HG02981 (cell line): ENCODE measurements around the gene SIAH3.

Source experiments
- ATAC-seq: cut with Tn5 transposase; IDR thresholded peaks from one replicate; pipeline ENCODE4 v1.9.1; 2021; ENCODE audit warnings: mild to moderate bottlenecking, moderate library complexity; ENCODE audit not compliant: unreplicated experiment

Gene SIAH3

GRCh38 chr13:45823583-45823982, 28.0 kb downstream of the SIAH3 start:
- no peak for ATAC-seq

DNA sequence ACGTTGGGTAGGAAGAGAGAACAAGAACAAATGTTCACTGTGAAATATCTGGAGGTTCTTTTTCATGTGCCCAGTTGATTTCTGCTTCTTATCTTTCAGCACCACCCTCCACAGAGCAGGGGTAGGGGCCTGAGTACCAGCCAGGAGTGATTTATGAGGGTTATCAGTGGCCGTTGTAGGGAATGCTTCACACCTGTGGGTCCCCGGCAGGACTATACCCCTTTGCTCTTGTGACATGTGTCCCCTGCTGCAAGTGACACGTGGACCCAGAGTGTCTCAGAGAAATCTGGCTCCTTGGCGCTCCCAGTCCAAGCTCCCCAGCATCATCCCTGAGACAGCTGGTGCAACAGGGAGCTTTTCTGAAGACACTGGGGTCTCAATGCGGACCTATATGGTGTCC, 29.7 kb downstream of the SIAH3 start:
- ATAC-seq = no peak

DNA sequence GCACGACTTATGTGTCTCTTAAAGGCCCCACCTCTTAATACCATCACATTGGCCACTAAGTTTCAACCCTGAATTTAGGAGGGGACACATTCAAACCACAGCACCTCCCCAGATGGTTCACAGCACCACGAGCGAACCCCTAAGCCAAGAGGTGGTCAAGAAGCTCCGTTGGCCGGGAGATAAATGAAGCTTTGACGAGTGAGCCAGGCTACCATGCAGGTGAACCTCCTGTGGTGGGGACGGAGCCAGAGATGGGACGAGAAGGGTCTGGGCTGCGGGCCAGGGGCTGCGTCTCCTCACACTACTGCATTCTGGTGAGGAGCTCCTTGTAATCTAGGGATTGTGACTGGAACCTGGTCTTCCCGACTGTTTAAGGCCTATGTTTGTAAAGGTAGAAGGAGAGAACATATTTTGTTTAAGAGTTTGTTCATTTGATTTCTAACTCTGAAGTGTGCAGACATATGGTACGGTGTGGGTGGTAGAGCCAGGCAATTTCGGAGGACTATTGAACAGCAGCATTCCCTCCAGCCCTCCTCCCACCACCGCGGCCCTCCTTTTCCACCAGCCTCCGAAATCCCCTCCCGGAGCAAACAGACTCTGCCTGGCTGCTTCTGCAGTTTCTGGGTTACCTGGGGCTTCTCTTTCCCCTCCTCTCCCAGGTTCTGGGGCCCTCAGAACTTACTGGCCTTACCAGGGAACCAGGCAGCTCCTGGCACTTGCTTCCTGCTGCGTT, 31.3 kb downstream of the SIAH3 start:
- no peak for ATAC-seq

DNA sequence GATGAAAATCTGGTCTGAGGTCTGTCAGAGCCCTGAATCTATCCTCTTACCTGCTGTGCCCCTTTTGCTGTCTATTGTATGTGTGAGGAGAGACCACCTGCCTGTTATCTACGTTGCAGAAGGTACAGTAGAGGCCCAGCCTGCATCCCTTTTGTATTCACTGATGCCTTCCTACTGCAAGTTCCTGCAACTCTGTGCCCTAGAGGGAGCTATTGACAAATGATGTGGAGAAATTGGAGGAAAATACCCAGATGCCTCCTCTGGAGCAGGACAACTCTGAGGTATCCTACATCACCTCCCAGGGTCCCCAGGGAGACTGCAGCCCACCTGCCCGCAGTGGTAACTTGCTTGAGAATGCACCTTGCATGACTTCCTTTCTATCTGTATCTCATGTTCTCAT, 33.7 kb downstream of the SIAH3 start:
- no peak for ATAC-seq

- ATAC-seq = no peak
These were observed 35.1 kb downstream of the SIAH3 start for GRCh38 chr13:45816427-45816826.

GRCh38 chr13:45812695-45813372, 38.7 kb downstream of the SIAH3 start:
- ATAC-seq = no peak

- no peak for ATAC-seq
These were observed 39.5 kb downstream of the SIAH3 start for GRCh38 chr13:45811891-45812694.

DNA sequence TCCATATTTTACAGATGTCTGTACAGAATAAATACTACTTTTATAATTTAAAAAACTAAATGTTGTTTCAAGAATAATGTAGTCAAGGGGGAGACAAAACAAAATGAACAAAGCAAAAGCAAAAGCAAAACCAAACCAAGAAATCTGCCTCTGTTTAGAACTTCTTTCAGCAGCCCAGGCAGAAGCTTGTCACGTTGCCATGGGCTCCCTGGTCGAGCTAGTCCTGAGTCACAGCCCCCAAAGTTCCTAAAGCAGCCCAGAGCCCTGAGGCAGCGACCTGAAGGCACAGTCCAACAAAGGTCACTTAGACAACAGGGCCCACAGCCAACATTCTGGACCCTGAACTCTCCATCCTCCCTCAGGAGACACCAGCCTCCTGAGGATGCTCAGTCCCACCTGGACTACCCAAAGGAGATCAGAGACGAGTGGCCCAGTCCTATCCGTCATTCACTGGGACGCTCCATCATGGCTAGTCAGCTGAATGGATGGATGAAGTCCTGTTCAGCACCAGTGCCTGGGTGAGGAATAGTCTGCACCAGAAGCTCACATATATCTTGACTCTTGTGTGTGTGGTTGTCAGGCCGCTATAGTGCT, 41.7 kb downstream of the SIAH3 start:
- no peak for ATAC-seq

GRCh38 chr13:45808925-45809324, 42.6 kb downstream of the SIAH3 start:
- no peak for ATAC-seq

DNA sequence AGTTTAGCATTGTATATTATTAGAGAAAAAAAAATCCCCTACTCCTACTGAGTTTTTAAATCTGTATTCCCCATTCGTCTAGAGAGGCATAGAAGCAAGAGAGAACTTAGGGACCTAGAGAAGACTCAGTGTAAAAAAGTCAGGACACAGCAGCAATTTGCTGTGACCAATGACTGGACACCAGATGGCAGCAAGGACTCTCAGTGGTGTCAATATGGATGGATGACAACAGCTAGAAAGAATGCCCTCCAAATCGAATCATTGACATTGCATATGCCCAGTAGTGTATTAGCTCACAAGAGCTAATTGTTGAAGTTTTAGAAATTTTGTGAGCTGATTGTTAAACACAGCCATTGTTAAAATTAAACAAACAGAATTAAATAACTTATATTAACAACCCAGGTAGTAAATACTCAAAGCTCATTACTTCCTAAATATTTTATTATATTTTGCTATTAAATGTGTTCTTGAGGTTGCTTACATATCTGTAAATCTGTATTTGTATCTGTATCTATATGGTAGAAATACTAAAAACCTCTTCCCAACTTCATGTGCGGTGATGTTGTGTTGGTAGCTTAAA, 43.9 kb downstream of the SIAH3 start:
- ATAC-seq = no peak

GRCh38 chr13:45800485-45800884, 51.1 kb downstream of the SIAH3 start:
- no peak for ATAC-seq

DNA sequence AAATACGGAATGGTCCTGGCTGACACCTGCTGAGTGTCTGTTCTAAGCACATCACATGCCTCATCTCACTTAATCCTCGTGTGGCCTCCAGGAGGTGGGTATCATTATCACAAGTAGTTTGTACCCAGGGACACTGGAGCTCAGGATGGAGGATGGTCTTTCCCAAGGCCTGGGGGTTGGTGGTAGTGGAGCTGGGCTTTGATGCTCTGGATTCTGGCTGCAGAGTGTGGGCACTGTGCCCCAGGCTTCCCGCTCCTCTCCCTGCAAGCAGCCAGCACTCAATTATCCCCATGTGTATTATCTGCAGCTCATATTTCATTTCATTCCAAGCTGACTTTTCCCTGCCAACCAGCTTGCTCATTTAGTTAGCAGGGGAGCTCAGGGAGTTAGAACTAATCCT, 52.1 kb downstream of the SIAH3 start:
- ATAC-seq = no peak

DNA sequence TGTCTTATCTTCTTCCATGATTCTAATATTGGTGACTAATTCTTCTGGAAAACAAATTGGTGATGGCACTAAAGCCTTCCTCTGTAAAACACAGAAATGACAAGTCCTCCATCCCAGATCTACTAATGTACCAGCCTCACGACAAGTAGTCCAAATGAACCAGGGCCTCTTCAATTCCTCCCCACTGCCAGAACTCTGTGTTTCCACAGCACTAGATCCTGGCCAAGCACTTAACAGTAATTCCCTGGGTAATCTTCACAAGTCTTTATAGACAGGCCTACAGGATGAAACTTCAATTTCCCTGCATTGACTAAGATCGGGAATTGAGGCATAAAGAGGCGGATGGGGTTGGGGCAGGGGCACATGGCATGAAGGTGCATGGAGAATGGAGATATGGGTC, 52.7 kb downstream of the SIAH3 start:
- no peak for ATAC-seq

DNA sequence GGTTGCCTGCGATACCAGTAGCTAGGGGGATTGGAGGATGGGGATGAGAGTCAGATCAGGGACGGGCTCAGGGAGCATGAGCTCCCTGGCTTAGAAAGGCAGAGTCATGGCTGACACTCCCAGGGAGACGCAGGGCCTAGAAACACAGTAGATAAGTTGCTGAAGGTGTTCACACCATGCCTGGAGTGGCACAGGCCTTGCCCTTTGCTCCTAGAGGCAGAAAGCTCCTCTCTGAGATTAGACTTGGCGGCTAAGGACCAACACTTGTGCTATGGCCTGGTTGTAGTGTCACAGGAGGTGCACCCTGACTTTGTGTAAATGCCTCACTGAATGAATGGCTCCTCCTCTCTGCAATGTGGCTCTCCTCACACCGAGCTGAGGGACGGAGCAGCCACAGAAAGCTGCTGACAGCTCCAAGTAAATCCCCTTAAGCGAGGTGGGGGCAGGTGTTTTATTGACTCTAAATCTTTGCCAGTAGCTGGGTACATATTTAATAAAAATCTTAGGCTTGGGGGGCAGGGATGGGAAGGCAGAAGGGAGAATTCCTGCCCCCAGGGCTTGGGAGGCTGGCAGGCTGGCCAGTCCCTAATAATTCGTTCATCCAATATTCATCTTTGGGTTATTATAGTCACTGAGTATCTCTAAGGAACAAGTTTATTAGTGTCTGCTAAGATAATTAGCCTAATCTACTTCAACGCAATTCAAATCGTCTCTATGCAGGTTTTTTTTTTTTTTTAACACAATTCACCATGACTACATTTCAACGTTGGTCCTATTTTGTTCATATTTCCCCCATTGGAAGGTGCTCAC, 54.9 kb downstream of the SIAH3 start:
- no peak for ATAC-seq

DNA sequence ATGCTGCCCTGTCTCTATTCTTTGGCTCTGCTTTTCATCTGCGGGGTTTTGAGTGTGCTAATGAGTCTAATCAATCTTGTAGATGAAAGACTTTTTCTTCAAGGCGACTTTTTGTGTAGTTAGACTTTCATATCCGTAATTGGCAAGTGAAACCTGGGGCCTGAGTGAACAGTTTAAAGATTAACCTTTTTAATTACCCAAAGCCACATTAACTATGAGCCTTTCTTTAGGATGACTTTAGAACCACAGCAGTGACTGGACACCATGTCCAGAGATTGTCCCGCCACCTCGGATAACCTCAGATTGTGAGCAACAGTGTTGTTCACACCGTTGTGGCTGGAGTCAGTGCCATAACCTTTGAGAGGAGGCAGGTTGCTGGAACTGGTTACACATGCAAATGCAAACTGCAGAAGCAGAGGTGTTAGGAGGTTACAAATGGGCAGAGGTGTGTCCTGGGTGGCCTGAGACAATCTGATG, 58.7 kb downstream of the SIAH3 start:
- ATAC-seq = no peak

GRCh38 chr13:45788011-45788410, 63.5 kb downstream of the SIAH3 start:
- no peak for ATAC-seq

- no peak for ATAC-seq
These were observed 64.2 kb downstream of the SIAH3 start for GRCh38 chr13:45787346-45787745.

GRCh38 chr13:45786293-45786920, 65.1 kb downstream of the SIAH3 start:
- no peak for ATAC-seq

DNA sequence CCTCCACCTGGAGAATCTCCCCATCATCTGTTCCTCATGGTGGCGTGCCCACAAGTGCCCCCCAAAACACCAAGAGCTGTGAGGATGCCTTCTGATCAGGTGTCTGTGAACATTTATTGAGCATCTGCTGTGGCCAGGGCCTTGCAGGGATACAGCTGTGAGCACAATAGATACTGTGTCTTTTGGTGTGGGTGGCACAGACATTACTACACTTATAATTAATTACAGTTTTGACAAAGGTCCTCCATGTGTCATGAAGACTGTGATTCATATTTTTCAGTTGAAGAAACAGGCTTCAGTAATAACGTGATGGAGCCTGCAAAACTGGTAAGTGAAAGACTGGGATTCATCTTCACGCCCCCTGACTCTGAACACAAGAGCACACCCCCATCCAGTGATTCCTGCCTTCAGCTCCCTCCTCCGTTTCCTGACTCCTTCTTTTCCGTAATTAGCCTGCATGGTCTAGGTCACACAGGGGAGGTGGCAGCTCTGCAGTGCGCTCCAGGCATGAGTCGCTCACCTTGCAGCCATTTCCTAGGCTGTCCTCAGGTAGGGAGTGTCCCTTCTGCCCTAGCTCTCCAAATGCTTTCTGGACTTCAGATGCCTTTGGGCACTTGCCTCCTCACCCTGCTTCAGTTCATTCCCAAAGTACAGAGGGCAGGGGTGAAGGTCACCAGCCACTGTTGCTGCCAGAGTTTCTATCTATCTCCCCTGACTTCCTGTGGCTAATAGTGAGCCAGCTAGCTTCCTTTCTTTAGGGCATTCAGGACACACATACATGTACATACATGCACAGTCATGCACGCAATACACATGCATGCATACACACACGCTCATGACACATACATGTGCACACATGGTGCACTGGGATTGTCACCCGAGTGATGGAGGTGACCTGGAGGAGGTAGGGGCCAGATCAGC, 66.5 kb downstream of the SIAH3 start:
- no peak for ATAC-seq
